CMK (cell line): ENCODE data around the gene BCR.

Experiments used
- DNase-seq: peaks from one replicate; pipeline ENCODE4 v3.0.0-alpha.2; 2010; ENCODE audit warnings: low read depth

Gene BCR

DNA sequence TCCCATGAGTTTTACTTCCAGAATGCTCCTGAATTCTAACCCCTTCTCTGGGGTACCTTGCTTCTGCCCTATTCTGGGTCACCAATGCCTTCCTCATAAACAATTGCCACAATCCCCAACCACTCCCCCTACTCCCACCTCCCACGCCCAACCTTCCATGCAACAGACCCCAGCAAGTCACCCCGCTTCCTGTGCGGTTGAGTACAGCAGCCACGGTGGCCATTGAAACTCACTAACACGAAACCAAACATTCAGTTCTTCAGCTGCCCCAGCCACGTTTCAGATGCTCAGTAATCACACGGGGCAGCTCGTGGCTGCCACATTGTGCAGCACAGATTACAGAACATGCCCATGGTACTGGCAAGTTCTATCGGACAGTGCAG lies 3.7 kb upstream of the BCR start:
- DNase-seq = no peak

DNA sequence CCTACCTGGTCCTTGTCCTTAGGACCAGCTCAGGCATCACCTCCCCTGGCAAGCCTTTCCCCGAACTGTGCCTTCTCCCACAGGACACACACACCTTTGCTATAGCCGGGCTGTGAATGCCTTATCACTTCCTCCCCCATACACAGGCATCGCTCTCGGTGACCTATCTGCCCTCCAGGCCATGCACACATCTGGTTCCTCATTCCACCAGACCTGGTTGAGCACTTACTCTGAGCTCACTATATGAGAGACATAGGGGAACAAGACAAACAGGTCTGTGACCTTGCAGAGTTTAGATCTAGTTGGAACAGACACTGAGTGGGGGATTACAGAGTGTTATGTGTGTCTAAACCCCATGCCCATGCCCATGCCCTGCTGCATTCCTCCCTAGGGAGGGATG lies 3.1 kb upstream of the BCR start:
- peak; percentile 82 for DNase-seq

DNA sequence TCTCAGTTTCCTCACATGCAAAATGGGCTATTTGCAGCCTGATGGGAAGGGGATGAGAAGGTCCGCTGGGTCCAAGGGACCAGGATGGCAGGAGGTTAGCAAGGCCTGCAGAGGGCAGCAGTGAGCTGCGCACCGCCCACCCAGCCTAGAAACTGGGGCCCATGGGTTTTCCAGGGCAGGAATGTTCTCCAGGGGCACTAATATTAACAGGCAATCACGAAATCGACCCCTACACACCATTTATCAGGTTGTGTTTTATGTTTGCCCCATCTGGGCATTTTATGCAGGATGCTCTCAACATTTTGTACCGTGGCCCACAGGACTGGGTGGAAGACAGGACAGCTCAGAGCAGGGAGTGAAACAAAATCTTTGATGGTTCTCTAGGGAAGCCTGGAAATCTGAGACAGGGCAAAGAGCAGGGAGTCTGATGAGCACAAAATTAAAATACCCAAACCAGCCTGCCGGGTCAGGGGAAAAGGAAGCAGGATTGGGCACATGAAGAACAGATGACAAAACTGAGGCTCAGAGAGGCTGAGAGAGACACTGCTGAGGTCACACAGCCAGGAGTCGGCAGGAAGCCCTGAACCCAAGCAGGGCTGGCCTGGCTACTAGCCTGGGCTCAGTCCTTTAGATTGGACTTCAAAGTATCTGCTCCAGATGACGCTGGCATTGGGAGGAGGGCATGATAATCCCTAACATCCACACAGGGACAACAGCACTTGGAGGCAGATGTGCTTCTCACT lies 1.6 kb upstream of the BCR start:
- DNase-seq = no peak

DNA sequence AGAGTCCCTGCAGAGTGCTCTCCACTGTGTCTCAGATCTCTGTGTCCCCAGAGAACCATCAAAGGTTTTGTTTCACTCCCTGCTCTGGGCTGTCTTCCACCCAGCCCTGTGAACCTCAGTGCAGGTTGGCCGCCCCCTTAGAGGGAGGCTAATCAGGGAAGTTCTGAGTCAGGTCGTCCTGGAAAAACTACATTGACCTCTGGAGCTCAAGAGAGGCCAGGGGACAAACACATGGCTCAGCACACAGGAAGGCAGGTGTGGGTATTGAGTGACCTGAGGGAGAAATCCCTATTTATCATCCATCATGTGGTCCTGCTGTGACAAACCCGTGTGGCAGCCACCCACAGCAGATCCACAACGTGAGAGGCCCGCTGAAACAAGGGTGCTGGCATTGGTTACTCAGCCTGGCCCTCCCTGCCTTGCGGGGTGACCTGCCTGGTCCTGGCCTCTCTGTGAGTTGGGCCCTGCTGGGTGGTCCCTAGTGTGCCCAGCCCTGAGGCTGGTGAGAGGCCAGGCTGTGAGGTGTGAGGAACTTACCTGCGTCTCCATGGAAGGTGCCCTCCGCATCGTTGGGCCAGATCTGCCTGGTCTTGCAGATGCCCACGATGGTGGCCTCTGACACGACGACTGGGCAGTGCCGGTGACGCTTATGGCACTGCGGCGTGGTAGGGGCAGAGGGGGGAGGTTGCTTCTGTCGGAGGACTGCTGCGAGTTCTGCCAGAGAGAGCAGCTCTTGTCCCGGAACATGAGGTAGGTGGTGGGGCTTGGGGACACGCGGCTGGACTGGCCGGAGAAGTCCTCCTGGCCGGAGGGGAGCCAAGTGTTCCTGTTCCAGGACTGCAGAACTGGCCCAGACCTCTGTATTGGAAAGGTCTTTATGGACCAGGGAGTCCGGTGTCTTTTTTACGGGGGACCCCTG lies 669 bp upstream of the BCR start:
- DNase-seq = no peak

DNA sequence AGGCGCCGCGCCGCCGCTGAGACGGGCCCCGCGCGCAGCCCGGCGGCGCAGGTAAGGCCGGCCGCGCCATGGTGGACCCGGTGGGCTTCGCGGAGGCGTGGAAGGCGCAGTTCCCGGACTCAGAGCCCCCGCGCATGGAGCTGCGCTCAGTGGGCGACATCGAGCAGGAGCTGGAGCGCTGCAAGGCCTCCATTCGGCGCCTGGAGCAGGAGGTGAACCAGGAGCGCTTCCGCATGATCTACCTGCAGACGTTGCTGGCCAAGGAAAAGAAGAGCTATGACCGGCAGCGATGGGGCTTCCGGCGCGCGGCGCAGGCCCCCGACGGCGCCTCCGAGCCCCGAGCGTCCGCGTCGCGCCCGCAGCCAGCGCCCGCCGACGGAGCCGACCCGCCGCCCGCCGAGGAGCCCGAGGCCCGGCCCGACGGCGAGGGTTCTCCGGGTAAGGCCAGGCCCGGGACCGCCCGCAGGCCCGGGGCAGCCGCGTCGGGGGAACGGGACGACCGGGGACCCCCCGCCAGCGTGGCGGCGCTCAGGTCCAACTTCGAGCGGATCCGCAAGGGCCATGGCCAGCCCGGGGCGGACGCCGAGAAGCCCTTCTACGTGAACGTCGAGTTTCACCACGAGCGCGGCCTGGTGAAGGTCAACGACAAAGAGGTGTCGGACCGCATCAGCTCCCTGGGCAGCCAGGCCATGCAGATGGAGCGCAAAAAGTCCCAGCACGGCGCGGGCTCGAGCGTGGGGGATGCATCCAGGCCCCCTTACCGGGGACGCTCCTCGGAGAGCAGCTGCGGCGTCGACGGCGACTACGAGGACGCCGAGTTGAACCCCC lies 798 bp downstream of the BCR start:
- no peak for DNase-seq

DNA sequence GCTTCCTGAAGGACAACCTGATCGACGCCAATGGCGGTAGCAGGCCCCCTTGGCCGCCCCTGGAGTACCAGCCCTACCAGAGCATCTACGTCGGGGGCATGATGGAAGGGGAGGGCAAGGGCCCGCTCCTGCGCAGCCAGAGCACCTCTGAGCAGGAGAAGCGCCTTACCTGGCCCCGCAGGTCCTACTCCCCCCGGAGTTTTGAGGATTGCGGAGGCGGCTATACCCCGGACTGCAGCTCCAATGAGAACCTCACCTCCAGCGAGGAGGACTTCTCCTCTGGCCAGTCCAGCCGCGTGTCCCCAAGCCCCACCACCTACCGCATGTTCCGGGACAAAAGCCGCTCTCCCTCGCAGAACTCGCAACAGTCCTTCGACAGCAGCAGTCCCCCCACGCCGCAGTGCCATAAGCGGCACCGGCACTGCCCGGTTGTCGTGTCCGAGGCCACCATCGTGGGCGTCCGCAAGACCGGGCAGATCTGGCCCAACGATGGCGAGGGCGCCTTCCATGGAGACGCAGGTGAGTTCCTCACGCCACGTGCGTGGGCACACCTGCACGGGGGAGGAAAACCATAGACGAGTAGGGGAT lies 1.5 kb downstream of the BCR start:
- no peak for DNase-seq

DNA sequence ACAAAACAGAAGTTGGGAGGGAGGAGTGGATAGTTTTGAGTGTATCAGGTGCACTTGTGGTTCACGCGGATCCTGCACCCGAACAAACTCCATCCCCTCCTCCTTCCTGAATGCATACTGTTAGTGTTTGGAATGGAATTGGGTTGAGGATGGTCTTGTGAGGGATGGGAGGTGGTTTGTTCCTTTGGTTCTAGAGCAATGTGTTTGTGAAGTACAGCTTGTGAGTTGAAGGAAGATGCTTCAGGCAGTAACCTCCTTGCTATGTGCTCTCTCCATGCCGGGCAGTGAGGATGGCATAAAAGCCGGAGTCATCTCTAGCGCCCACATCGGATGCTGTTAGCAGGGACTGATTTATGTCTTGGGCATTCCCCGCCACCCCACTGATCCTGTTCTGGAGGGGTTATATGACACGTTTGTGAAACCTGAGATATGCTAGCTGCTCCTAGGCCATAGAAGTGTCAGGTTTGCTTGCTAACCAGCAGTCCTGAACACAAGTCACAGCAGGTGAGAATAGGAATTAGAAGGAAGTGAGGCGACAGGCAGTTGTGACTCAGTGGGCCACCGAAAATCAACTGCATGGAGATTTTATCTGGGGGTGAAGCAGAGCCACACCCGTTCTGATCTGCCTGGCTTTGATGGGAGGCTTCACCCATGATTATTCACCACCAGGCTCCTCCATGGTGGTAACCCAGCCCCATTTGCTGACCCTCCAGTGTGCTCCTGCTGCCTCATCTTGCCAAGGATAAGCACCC lies 2.2 kb downstream of the BCR start:
- DNase-seq = no peak

DNA sequence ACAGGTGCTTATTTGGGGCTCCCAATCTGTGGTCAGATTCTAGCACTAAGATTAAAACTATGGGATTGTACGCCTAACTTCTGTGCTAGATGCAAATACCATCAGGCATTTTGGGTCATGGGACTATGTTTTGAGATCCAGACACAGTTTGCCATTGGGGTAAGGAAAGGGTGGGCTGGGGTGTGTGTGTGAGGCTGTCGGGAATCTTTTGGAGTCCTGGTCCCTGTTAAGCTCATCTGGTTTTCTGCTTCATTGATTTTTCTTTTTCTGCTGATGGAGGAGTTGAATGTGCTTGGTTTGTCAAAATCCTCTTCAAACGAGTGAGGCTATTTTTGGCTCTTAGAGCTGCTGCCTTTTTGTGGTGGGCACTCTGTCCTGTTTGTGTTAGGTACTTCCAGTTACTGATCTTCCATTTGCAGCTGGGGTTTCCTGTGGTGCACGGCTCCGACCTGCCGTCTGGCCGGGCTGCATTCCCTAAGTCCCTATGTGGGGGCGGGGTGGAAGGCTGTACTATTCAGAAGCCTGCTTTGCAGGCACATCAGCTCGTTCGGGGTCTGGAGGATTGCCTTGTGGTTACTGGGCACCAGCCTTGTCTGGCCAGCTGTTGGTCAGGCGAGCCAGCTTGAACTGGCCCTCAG lies 2.9 kb downstream of the BCR start:
- DNase-seq = peak; percentile 60

DNA sequence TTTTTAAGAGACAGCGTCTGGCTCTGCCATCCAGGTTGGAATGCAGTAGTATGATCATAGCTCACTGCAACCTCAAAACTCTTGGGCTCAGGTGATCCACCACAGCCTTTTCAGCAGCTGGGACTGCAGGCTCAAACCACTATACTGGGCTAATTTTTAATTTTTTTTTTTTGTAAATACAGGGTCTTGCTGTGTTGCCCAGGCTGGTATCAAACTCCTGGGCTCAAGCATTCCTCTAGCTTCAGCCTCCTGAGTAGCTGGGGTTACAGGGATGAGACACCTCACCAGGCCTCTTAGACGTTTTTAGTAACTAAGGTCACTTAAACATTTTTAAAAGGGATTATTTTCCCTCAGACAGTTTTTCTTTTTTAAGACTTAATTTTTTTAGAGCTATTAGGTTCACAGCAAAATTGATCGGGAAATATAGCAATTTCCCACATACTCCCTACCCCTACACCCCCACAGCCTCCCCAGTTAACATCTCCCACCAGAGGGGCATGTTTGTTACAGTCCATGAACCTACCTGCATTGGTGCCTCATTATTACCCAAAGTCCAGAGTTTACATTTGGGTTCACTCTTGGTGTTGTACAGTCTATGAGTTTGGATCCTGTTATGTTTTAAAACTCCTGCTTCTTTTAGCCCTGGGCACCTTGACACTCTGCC lies 3.9 kb downstream of the BCR start:
- no peak for DNase-seq

DNA sequence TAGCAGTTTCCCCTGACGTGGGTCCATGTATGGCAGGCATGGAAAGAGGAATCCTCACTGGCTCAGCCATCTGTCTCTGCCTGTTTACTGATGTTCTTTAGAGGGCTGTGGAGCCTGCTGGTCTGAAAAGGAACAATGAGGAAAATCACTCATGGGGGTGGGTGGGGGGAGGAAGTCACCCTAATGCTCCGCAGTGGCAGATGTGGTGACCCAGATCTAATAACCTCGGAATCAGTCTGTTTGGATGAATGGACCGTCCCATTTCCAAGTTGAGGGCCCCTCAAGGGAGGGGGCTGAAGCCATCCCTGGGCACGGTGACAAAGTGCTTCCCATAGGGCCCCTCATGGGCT lies 4.4 kb downstream of the BCR start:
- DNase-seq = no peak

DNA sequence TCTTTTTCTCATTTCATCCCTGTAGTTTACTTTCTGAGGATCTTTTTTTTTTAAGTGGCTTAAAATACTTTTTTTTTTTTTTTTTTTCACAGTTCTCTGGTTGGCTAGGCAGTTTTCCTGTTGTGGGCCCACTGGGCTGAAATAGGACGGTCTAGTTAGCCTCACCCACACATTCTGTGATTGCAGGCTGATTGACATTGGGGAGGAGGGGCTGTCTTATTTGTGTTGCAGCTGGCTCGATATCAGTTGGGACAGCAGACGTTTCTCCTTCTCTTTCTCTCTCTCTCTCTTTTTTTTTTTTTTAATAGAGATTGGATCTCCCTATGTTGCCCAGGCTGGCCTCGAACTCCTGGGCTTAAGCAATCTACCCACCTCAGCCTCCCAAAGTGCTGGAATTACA lies 6.9 kb downstream of the BCR start:
- DNase-seq = no peak

DNA sequence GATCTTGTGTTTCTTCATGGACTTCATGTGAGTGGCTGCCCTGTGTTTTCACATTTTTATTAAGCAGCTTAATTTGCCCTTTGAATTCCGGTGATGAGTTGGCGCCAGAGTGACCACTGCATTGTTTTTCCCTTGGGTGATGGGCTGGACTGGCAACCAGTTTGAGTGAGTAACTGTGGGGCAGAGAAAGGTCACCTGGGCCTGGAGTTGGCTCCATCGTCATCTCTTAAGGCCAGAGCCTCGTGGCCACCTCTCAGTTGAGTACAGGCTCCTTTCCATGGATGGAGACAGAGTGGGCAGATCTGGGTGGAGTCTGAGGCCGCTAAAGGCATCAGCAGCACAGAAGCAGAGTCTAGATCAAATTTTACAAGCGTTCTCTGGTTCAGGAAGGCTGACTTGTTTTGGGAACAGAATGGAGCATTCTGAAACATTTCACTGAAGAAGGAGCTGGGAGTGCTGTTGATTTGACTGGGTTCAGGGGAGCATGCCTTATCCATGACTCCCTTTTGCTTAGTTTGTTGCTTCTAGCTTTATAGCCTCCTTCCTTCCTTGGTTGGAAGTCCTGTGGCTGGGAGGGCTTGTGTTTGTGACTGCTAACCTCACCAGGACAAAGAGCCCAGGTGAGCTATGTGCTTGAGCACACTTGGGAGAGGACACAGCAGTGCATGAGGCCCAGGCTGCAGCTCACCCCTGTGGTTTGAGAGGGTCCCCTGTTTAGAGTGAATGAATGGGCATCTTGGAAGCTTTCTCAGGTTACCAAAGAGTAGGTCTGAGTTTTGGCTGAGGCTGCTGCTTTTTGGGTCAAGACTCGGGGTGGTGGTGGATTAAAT lies 7.8 kb downstream of the BCR start:
- no peak for DNase-seq

DNA sequence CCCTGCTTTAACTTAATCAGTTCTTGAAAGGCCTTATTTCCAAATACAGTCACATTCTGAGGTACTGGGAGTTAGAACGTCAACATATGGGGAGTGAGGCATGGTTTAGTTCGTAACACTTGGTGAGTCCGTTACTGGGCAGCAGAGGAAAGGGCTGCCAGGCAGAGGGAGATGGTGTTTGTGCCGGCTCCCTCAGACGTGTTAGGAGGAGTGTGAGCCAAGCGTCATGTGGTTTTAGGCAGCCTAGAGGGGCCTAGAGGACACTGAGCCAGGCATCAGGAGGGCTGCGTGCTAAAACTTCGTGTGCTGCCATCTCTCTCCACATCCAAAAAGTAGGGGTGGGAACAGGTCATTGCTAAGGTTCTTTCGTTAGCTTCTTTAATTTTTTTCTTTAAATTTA lies 10.2 kb downstream of the BCR start:
- no peak for DNase-seq

DNA sequence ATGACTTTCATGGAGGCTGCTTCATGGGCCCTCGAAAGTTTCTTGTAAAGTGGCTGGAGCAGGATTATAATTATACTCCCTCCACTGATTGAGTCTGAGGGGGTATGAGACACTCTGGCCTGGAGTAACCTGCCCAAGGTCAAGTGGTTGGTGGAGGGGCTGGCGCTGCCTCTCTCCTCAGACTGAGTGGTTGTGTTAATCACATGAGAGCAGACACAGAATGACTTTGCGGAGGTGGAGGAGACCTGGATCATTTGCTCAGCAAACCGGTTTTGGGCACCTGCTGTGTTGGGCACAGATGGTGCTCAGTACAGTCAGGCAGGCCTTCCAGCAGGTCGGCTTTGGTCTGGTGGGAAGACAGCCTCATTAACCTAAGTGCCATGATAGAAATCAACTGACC lies 11.8 kb downstream of the BCR start:
- DNase-seq = no peak

DNA sequence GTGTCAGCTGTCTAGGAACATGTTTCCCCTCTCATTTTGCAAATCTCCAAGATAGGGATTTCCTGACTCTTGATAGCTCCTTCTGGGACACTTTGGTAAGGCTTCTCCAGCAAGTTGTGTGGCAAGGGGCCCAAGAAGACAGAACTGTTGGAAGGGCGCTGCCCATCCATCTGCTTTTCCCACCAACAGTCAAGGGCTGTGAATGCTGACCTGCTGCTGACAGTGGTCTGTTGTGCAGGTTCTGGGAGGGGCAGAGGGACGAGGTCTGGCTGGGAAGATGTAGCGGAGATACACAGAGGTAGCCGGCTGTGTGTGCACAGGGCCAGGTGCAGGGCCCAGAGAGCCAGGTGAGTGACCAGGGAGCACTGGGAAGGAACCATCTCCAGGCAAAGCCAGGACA lies 12.2 kb downstream of the BCR start:
- DNase-seq = no peak

DNA sequence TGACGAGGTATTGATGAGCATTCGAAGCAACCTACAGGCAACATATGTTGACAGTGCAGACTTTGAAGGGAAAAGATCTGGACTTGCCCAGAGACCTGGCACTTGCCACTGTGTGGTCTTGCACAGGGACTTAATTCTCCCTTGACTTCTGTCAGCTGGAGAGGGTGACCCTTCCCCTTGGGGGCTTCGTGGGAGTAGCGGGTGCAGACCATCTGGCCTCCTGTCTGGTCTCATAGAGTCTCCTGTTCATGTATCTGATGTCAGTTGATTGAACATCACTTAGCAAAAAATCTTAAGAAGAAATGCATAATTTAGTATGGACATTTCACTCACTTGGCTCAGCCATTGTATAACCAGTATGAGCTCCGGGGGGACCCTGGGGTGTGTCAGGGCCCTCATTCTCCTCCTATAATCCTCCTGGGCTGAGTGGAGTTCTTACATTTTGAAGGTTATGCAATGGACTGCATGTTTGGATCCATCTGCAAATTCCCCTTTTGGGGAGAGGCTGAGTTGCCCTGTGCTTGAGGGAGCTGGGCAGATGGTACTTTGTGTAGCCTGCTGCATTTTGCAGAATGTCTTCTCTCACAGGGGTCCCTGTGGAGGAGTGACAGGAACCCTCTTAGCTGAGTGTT lies 13.0 kb downstream of the BCR start:
- no peak for DNase-seq

DNA sequence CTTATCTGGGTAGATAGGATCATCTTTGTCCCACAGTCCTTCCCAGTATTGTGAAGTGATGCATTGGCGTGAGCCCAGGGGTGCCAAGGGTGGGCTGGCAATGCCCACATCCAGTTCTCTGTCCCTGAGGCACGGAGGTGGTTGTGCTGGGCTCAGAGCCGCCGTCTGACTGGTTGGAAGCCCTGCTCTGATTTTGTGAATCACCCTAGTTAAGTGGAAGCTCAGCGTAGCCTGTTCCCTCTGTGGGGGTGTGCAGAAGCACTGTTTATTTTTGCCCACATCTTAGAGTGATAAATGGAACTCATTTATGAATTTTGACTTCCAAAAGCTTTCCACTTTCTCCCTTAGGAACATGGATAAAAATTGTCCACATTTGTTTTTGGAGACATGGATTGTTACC lies 13.6 kb downstream of the BCR start:
- no peak for DNase-seq

DNA sequence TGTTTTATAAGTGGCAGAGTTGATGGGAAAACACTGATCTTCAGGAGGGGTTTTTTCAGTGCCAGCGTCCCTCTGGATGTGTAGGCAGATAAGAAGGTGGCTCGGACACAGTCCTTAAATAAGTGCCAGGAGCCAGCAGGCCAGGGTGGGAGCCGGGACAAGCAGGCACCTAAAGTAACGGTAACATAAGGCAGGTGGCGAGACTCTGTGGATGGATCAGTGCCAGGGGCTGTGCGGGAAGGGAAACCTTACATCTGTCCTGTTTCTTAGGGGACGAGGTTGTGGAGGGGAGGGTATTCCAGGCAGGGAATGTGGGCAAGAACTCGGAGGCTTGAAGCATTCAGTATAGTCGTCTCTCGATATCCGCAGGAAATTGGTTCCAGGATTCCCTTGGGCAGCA lies 15.9 kb downstream of the BCR start:
- DNase-seq = no peak

DNA sequence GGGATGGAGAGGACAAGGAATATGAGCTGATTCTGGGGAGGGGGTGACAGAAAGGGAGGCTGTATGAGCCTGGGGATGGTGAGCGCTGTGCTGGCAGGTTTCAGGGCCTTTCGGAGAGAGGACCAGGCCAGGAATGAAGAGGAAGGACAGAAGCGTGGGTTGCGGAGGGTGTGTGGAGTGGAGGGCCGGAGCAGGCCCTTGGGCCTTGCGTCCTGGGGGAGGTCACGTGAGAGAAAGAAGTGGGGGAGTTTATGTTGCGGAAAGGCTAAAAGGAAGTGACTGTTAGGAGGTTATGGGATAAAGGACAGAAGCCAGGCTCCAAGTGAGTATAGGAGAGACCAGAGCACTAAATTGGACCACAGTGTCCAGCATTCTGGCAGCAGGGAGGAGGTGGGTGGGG lies 17.5 kb downstream of the BCR start:
- DNase-seq = no peak
